GM21423 (cell line): Measurements from ENCODE around the gene RBKS.
A peak's percentile ranks its signal among the peaks of the same experiment; 100 is the strongest.

ENCODE experiments used
- ATAC-seq: cut with Tn5 transposase; IDR thresholded peaks from one replicate; pipeline ENCODE4 v1.9.1; 2021; ENCODE audit warnings: mild to moderate bottlenecking, moderate library complexity; ENCODE audit not compliant: unreplicated experiment

The RBKS gene

GRCh38 chr2:27803046-27803445 lies 87.1 kb downstream of the RBKS start:
- no peak for ATAC-seq

- no peak for ATAC-seq
Measured at GRCh38 chr2:27802547-27802946, 87.6 kb downstream of the RBKS start.

- no peak for ATAC-seq
Measured at GRCh38 chr2:27800856-27801255, 89.3 kb downstream of the RBKS start.

GRCh38 chr2:27799646-27800010 lies 90.6 kb downstream of the RBKS start:
- ATAC-seq = no peak

GRCh38 chr2:27798948-27799645 lies 91.1 kb downstream of the RBKS start:
- ATAC-seq = no peak

- no peak for ATAC-seq
Measured at GRCh38 chr2:27798486-27798885, 91.7 kb downstream of the RBKS start.

- no peak for ATAC-seq
Measured at GRCh38 chr2:27797841-27798240, 92.3 kb downstream of the RBKS start.

GRCh38 chr2:27796791-27797765 lies 93.1 kb downstream of the RBKS start:
- ATAC-seq = no peak

- ATAC-seq = no peak
Measured at GRCh38 chr2:27795868-27796277, 94.3 kb downstream of the RBKS start.

GRCh38 chr2:27795093-27795834 lies 94.9 kb downstream of the RBKS start:
- ATAC-seq = no peak

- ATAC-seq = no peak
Measured at GRCh38 chr2:27792759-27793158, 97.4 kb downstream of the RBKS start.

GRCh38 chr2:27790796-27791195 lies 99.4 kb downstream of the RBKS start:
- ATAC-seq = no peak

GRCh38 chr2:27782701-27783100 lies 107.5 kb downstream of the RBKS start:
- no peak for ATAC-seq

- ATAC-seq = no peak
Measured at GRCh38 chr2:27781496-27781895, 108.7 kb downstream of the RBKS start.

GRCh38 chr2:27779417-27780055 lies 110.7 kb downstream of the RBKS start:
- no peak for ATAC-seq

GRCh38 chr2:27776696-27777095 lies 113.5 kb downstream of the RBKS start:
- ATAC-seq = no peak

- no peak for ATAC-seq
Measured at GRCh38 chr2:27776097-27776496, 114.1 kb downstream of the RBKS start.

GRCh38 chr2:27773959-27774358 lies 116.2 kb downstream of the RBKS start:
- no peak for ATAC-seq

GRCh38 chr2:27772804-27773203 lies 117.4 kb downstream of the RBKS start:
- no peak for ATAC-seq

- peak; percentile 96 for ATAC-seq
Measured at GRCh38 chr2:27771548-27772335, 118.4 kb downstream of the RBKS start, which contains the start of gene MRPL33. MRPL33 (plus strand) TSS chr2:27771719; CDS start chr2:27771778, 59 bp downstream.
